B cell (primary cell): Measurements from ENCODE around the gene MAPKAP1. TPM values are rescaled to one million over a fixed set of nuclear protein-coding genes. Genes with fewer than 3 reads are reported as not detected.
"Not testable (repeated sequence)": the region's sequence is repeated elsewhere in the genome, so short reads cannot be mapped to it uniquely, and the experiment has no call there.

Experiments
- ATAC-seq: fragments of 200-7000 bp; cut with Tn5 transposase; one replicate; pipeline ENCODE4 v1.10.0; 2021; ENCODE audit warnings: low read depth, mild to moderate bottlenecking, moderate number of reproducible peaks, moderate library complexity
- CTCF ChIA-PET: fragments of 350-600 bp; sonication (Branson Sonifier 250); formaldehyde crosslinking; loops from one replicate; lab custom pipeline; 2021; ENCODE audit warnings: antibody characterized with exemption, inconsistent platforms; lab: Charles Lee
- POLR2A ChIA-PET: fragments of 350-600 bp; sonication (Branson Sonifier 250); formaldehyde crosslinking; loops from one replicate; lab custom pipeline; 2021; ENCODE audit warnings: antibody characterized with exemption; lab: Charles Lee
- DNase-seq: peaks from one replicate; pipeline ENCODE4 v3.0.0; 2013
- H2AFZ ChIP-seq: 2 replicates; pipeline ENCODE4 v1.6.1; 2012; ENCODE audit warnings: mild to moderate bottlenecking, low read depth, low read length; ENCODE audit not compliant: insufficient read depth, poor library complexity, severe bottlenecking
- H3K27ac ChIP-seq, 2 donors: 1 replicate in 1 of 2; 2 replicates in 1 of 2; pipeline ENCODE4 v1.5.1; 2012 to 2013; ENCODE audit warnings: low read length in 2 of 2, mild to moderate bottlenecking in 2 of 2, moderate library complexity in 1 of 2
- H3K27me3 ChIP-seq, 4 experiments: fragments of 200-600 bp in 1 of 4; sonication (generic) in 1 of 4; replicated peaks in 1 of 4; 1 replicate in 2 of 4; 2 replicates in 2 of 4; pipeline versions ENCODE4 v1.6.1 to v1.7.0; 2013 to 2016; ENCODE audit warnings: low read length in 3 of 4, mild to moderate bottlenecking in 2 of 4, mixed read lengths in 1 of 4, moderate library complexity in 1 of 4; ENCODE audit not compliant: insufficient read depth in 4 of 4, control insufficient read depth in 3 of 4; ENCODE audit errors: control extremely low read depth in 1 of 4
- H3K36me3 ChIP-seq, 2 experiments: replicated peaks in 1 of 2; 1 replicate in 1 of 2; 2 replicates in 1 of 2; pipeline versions ENCODE4 v1.6.1 to v1.7.1; 2013; ENCODE audit warnings: low read length in 1 of 2; ENCODE audit not compliant: insufficient read depth in 2 of 2, control insufficient read depth in 1 of 2; ENCODE audit errors: control extremely low read depth in 1 of 2, extremely low read depth in 1 of 2
- H3K4me1 ChIP-seq, 2 donors: fragments of 200-600 bp in 1 of 2; sonication (generic) in 1 of 2; 1 replicate in 1 of 2; 2 replicates in 1 of 2; pipeline versions ENCODE4 v1.5.1 to v1.6.1; 2013 to 2017; ENCODE audit warnings: low read length in 2 of 2; ENCODE audit not compliant: control insufficient read depth in 2 of 2, insufficient read depth in 2 of 2
- H3K4me2 ChIP-seq: replicated peaks from 2 replicates; pipeline ENCODE3; 2012; ENCODE audit warnings: mild to moderate bottlenecking, low read depth, low read length; ENCODE audit not compliant: poor library complexity, severe bottlenecking
- H3K4me3 ChIP-seq, 5 experiments: fragments of 200-600 bp in 1 of 5; sonication (generic) in 1 of 5; 1 replicate in 3 of 5; 2 replicates in 2 of 5; pipeline versions ENCODE4 v1.5.1 to v1.7.0; 2011 to 2016; ENCODE audit warnings: low read length in 4 of 5, mild to moderate bottlenecking in 4 of 5, low read depth in 2 of 5, control low read depth in 1 of 5, moderate library complexity in 1 of 5; ENCODE audit not compliant: insufficient read depth in 1 of 5; ENCODE audit errors: control extremely low read depth in 1 of 5, extremely low read depth in 1 of 5
- H3K79me2 ChIP-seq: fragments of 200-600 bp; sonication (generic); one replicate; pipeline ENCODE4 v1.6.0; 2016; ENCODE audit warnings: low read length; ENCODE audit not compliant: control insufficient read depth, insufficient read depth
- H3K9ac ChIP-seq: fragments of 200-600 bp; sonication (generic); 2 replicates; pipeline ENCODE4 v1.6.1; 2017; ENCODE audit warnings: mild to moderate bottlenecking, low read length, moderate library complexity
- H3K9me3 ChIP-seq, 3 donors: one replicate each; pipeline versions ENCODE4 v1.6.1 to v1.7.1; 2013; ENCODE audit warnings: low read length in 2 of 3; ENCODE audit not compliant: control insufficient read depth in 2 of 3, insufficient read depth in 1 of 3; ENCODE audit errors: control extremely low read depth in 1 of 3
- H4K20me1 ChIP-seq: 2 replicates; pipeline ENCODE4 v1.6.0; 2012; ENCODE audit warnings: mild to moderate bottlenecking, low read length; ENCODE audit not compliant: insufficient read depth, control insufficient read depth, poor library complexity, severe bottlenecking
- H3K27ac Mint-ChIP-seq: one replicate; pipeline ENCODE4 v1.8.0; 2021; ENCODE audit warnings: mixed read lengths
- H3K27me3 Mint-ChIP-seq: one replicate; pipeline ENCODE4 v1.8.0; 2021; ENCODE audit warnings: mixed read lengths
- H3K4me1 Mint-ChIP-seq: one replicate; pipeline ENCODE4 v1.8.0; 2021; ENCODE audit warnings: mixed read lengths
- H3K4me3 Mint-ChIP-seq: one replicate; pipeline ENCODE4 v1.8.0; 2021; ENCODE audit warnings: mixed read lengths
- H3K9me3 Mint-ChIP-seq: one replicate; pipeline ENCODE4 v1.8.0; 2022; ENCODE audit warnings: mixed read lengths; ENCODE audit not compliant: insufficient read depth
- CTCF ChIP-seq: fragments of 200-600 bp; IDR thresholded peaks from one replicate; pipeline ENCODE4 v1.8.0; 2022; ENCODE audit warnings: antibody characterized with exemption, mild to moderate bottlenecking
- EZH2 ChIP-seq: IDR thresholded peaks from 2 replicates; pipeline ENCODE4 v1.6.1; 2012; ENCODE audit warnings: borderline replicate concordance, low read depth, mild to moderate bottlenecking, moderate library complexity, low read length; ENCODE audit not compliant: insufficient read depth, poor library complexity, severe bottlenecking
- WGBS: methylation state at CpG from one replicate; pipeline ENCODE4 v1.1.5; 2013; ENCODE audit warnings: missing lambda C conversion rate; ENCODE audit not compliant: insufficient coverage; 5-methylcytosine and 5-hydroxymethylcytosine counted together
- intact Hi-C: fragments of 100-400 bp; cut with micrococcal nuclease; formaldehyde crosslinking; loops from one replicate; pipeline ENCODE4 v1.10.0; 2022
- polyA plus RNA-seq: library from polyadenylated mRNA; depleted of rRNA; stranded (reverse); fragments of >200 nt; gene quantifications from 2 replicates; pipeline ENCODE4 v1.2.3, GENCODE V29; 2012
- total RNA-seq, 2 donors: library from RNA; stranded (reverse); fragments of 120-200 nt in 1 of 2; gene quantifications; 1 replicate in 1 of 2; 2 replicates in 1 of 2; pipeline versions ENCODE4 v1.2.3 to v1.2.4, GENCODE V29; 2013 to 2022

Gene MAPKAP1
- total and polyA plus RNA-seq, 2 donors (not counting 1 experiment from before 2014, with no cell fraction given): 51.6 to 62.4 TPM

GRCh38 chr9:125570246-125570645 lies 136.8 kb downstream of the MAPKAP1 start:
- Mint-ChIP-seq H3K4me1 (no peaks in the 10 kb centered on the region), H3K4me3 (no peak overlapping the region), H3K27me3 (no peaks in the 10 kb centered on the region), H3K27ac (no peak overlapping the region), H3K9me3 (peaks cover 4% of the 10 kb centered on the region)
- POLR2A ChIA-PET: no interaction called here
- TF ChIP-seq CTCF: no peak
- no peak for TF ChIP-seq EZH2
- Histone ChIP-seq H3K4me1 (no peaks in the 10 kb centered on the region), H2AFZ (no peak overlapping the region), H3K36me3 (peaks cover 0 to 11% of the 10 kb centered on the region in 2 experiments), H3K4me3 (no peak overlapping the region), H3K4me2 (no peak overlapping the region), H3K79me2 (peaks cover 6% of the 10 kb centered on the region), H4K20me1 (no peaks in the 10 kb centered on the region), H3K27ac (no peak overlapping the region), H3K27me3 (no peaks in the 10 kb centered on the region), H3K9ac (no peak overlapping the region), H3K9me3 (peaks cover 1 to 16% (median 5%) of the 10 kb centered on the region in 3 donors)
- ATAC-seq: no peak
- 100% methylated on average over 2 of the region's 2 CpGs for WGBS
- DNase-seq: no peak
- intact Hi-C loops: no loop called here
- CTCF ChIA-PET: interaction anchor here (1.6 kb wide), 1 partner anchor 11 kb away, joined by 15 read pairs; no protein-coding TSS in a partner anchor

GRCh38 chr9:125568621-125569020 lies 138.4 kb downstream of the MAPKAP1 start:
- peaks cover 1 to 4% of the 10 kb centered on the region in 2 experiments for H3K36me3 ChIP-seq
- H3K79me2 ChIP-seq: peaks cover 6% of the 10 kb centered on the region
- TF ChIP-seq EZH2 (no peak), CTCF (no peak)
- no peaks in the 10 kb centered on the region for H3K27me3 ChIP-seq
- no peak for DNase-seq
- no peak overlapping the region for H3K4me3 ChIP-seq
- intact Hi-C loops: no loop called here
- H3K4me1 Mint-ChIP-seq: no peaks in the 10 kb centered on the region
- no peaks in the 10 kb centered on the region for H3K27me3 Mint-ChIP-seq
- 100% methylated on average over 2 of the region's 4 CpGs for WGBS
- POLR2A ChIA-PET: no interaction called here
- H3K9ac ChIP-seq: no peak overlapping the region
- H3K27ac Mint-ChIP-seq: no peak overlapping the region
- no peak overlapping the region for H3K4me2 ChIP-seq
- peaks cover 1 to 16% (median 5%) of the 10 kb centered on the region in 3 donors for H3K9me3 ChIP-seq
- H4K20me1 ChIP-seq: no peaks in the 10 kb centered on the region
- CTCF ChIA-PET: interaction anchor here (1.4 kb wide), 1 partner anchor 10 kb away, joined by 5 read pairs; no protein-coding TSS in a partner anchor
- no peak overlapping the region for H3K27ac ChIP-seq
- no peak overlapping the region for H3K4me3 Mint-ChIP-seq
- no peaks in the 10 kb centered on the region for H3K4me1 ChIP-seq
- peaks cover 4% of the 10 kb centered on the region for H3K9me3 Mint-ChIP-seq
- ATAC-seq: no peak
- no peak overlapping the region for H2AFZ ChIP-seq

- H3K4me2 ChIP-seq, DNase-seq, H3K27ac ChIP-seq, H3K36me3 ChIP-seq, H3K27ac Mint-ChIP-seq, H4K20me1 ChIP-seq, H3K9ac ChIP-seq, H3K9me3 Mint-ChIP-seq, H3K9me3 ChIP-seq, H2AFZ ChIP-seq, ATAC-seq, intact Hi-C loops, POLR2A ChIA-PET, H3K79me2 ChIP-seq, H3K27me3 Mint-ChIP-seq, H3K27me3 ChIP-seq, H3K4me3 Mint-ChIP-seq, H3K4me3 ChIP-seq: not testable (repeated sequence)
- CTCF ChIA-PET: interaction anchor here (0.6 to 1.2 kb wide), 2 partner anchors 7 to 170 kb away, joined by 3 to 4 read pairs; no protein-coding TSS in a partner anchor
- peaks cover 12 to 19% of the 10 kb centered on the region in 2 donors for H3K4me1 ChIP-seq
- peaks cover 14% of the 10 kb centered on the region for H3K4me1 Mint-ChIP-seq
Measured at GRCh38 chr9:125566051-125566450, 141.0 kb downstream of the MAPKAP1 start.
